ENCODE data around the gene MARVELD3.
"Not testable (repeated sequence)": the region's sequence is repeated elsewhere in the genome, so short reads cannot be mapped to it uniquely, and the experiment has no call there.

The MARVELD3 gene

GRCh38 chr16:71591917-71592316, 34.1 kb upstream of the MARVELD3 start:
- TF ChIP-seq CTCF (IDR thresholded peaks at IDR 0.05; ENCODE audit: low read depth, low read length) = no peak
- no peak for DNase-seq (ENCODE audit: extremely low read depth, low read depth)

- DNase-seq (ENCODE audit: extremely low read depth, low read depth) = no peak
- no peak for TF ChIP-seq CTCF (IDR thresholded peaks at IDR 0.05; ENCODE audit: low read depth, low read length)
Measured at GRCh38 chr16:71593048-71593999, 32.7 kb upstream of the MARVELD3 start.

- no peak for TF ChIP-seq CTCF (IDR thresholded peaks at IDR 0.05; ENCODE audit: low read depth, low read length)
- no peak for DNase-seq (ENCODE audit: extremely low read depth, low read depth)
Measured at GRCh38 chr16:71594000-71594646, 31.9 kb upstream of the MARVELD3 start.

- not testable (repeated sequence) for DNase-seq (ENCODE audit: extremely low read depth, low read depth)
Measured at GRCh38 chr16:71595340-71595826, 30.6 kb upstream of the MARVELD3 start.

- not testable (repeated sequence) for DNase-seq (ENCODE audit: extremely low read depth, low read depth)
Measured at GRCh38 chr16:71598426-71598825, 27.6 kb upstream of the MARVELD3 start.

- no peak for TF ChIP-seq CTCF (IDR thresholded peaks at IDR 0.05; ENCODE audit: low read depth, low read length)
- DNase-seq (ENCODE audit: extremely low read depth, low read depth) = no peak
Measured at GRCh38 chr16:71600822-71601221, 25.2 kb upstream of the MARVELD3 start.

GRCh38 chr16:71609066-71609465, 16.9 kb upstream of the MARVELD3 start:
- no peak for DNase-seq (ENCODE audit: extremely low read depth, low read depth)
- TF ChIP-seq CTCF (IDR thresholded peaks at IDR 0.05; ENCODE audit: low read depth, low read length) = no peak

- no peak for DNase-seq (ENCODE audit: extremely low read depth, low read depth)
- TF ChIP-seq CTCF (IDR thresholded peaks at IDR 0.05; ENCODE audit: low read depth, low read length) = no peak
Measured at GRCh38 chr16:71610447-71610846, 15.5 kb upstream of the MARVELD3 start.

Data from AG09319 (cell line).